Prostate gland (tissue), 2 donors: ENCODE measurements around the gene MREG. TPM values are rescaled to one million over a fixed set of nuclear protein-coding genes. Genes with fewer than 3 reads are reported as not detected.

Experiments
- DNase-seq: peaks from one replicate; pipeline ENCODE4 v3.0.0-alpha.2; 2019; ENCODE audit warnings: low spot score
- H3K27ac ChIP-seq, 2 donors: fragments of 200-600 bp; sonication (generic); 2 replicates each; pipeline ENCODE4 v1.5.1; 2017 to 2019
- H3K27me3 ChIP-seq: fragments of 200-600 bp; sonication (generic); replicated peaks from 2 replicates; pipeline ENCODE4 v1.5.1; 2019; ENCODE audit not compliant: insufficient read depth
- H3K36me3 ChIP-seq, 2 donors: fragments of 200-600 bp; sonication (generic); 1 replicate in 1 of 2; 2 replicates in 1 of 2; pipeline versions ENCODE4 v1.5.1 to v1.8.1; 2017 to 2019
- H3K4me1 ChIP-seq: fragments of 200-600 bp; sonication (generic); replicated peaks from 2 replicates; pipeline ENCODE4 v1.5.1; 2019
- H3K4me3 ChIP-seq, 2 donors: fragments of 200-600 bp; sonication (generic); 2 replicates each; pipeline ENCODE4 v1.5.1; 2017 to 2019
- H3K9me3 ChIP-seq: fragments of 200-600 bp; sonication (generic); 2 replicates; pipeline ENCODE4 v1.5.1; 2017
- CTCF ChIP-seq, 4 experiments: fragments of 200-600 bp in 2 of 4; fragments of 450-650 bp in 2 of 4; sonication (generic) in 2 of 4; IDR thresholded peaks; 1 replicate in 3 of 4; 2 replicates in 1 of 4; pipeline ENCODE4 v1.5.1; 2016 to 2019; ENCODE audit warnings: antibody characterized with exemption in 4 of 4, mild to moderate bottlenecking in 2 of 4, moderate library complexity in 2 of 4
- POLR2A ChIP-seq: fragments of 450-650 bp; IDR thresholded peaks from one replicate; pipeline ENCODE4 v1.6.1; 2016; ENCODE audit warnings: antibody characterized with exemption, mild to moderate bottlenecking
- POLR2AphosphoS5 ChIP-seq: sonication (generic); formaldehyde crosslinking; IDR thresholded peaks from one replicate; pipeline ENCODE4 v1.6.1; 2017; ENCODE audit warnings: antibody characterized with exemption
- WGBS: methylation state at CpG from one replicate; pipeline ENCODE4 v1.1.5; 2018; 5-methylcytosine and 5-hydroxymethylcytosine counted together
- intact Hi-C: fragments of 100-400 bp; cut with DNase I; formaldehyde crosslinking; loops from one replicate; pipeline ENCODE4 v1.14.2; 2022
- total RNA-seq, 2 donors: library from RNA; depleted of rRNA; stranded (reverse); fragments of >200 nt; gene quantifications; one replicate each; pipeline ENCODE4 v1.1.0, GENCODE V29; 2016

Gene MREG
- total RNA-seq, 2 donors from 2014 or later: 9.0 to 9.5 TPM

- no peaks in the 10 kb centered on the region for H3K27me3 ChIP-seq
- intact Hi-C loops: loop anchor here (10.0 kb wide), 3 partner anchors 87 to 597 kb away; partner anchors contain the start of gene ATIC
- no peaks in the 10 kb centered on the region for H3K4me1 ChIP-seq
- no peaks in the 10 kb centered on the region for H3K9me3 ChIP-seq
- TF ChIP-seq CTCF (IDR thresholded peaks at IDR 0.05) (no peak), POLR2AphosphoS5 (no peak), POLR2A (no peak)
- no peak for DNase-seq
- H3K4me3 ChIP-seq: no peak overlapping the region
- 90% methylated on average over 8 of the region's 8 CpGs for WGBS
- no peaks in the 10 kb centered on the region for H3K36me3 ChIP-seq
- H3K27ac ChIP-seq: no peak overlapping the region
These were observed 101.9 kb downstream of the MREG start for GRCh38 chr2:215911301-215912085.

- H3K27me3 ChIP-seq: no peaks in the 10 kb centered on the region
- H3K9me3 ChIP-seq: no peaks in the 10 kb centered on the region
- H3K36me3 ChIP-seq: no peaks in the 10 kb centered on the region
- intact Hi-C loops: loop anchor here (10.0 kb wide), 3 partner anchors 85 to 595 kb away; partner anchors contain the start of gene ATIC
- no peak for TF ChIP-seq POLR2AphosphoS5
- TF ChIP-seq POLR2A: no peak
- no peak for TF ChIP-seq CTCF (IDR thresholded peaks at IDR 0.05)
- H3K27ac ChIP-seq: no peak overlapping the region
- no peak for DNase-seq
- no peaks in the 10 kb centered on the region for H3K4me1 ChIP-seq
- H3K4me3 ChIP-seq: no peak overlapping the region
These were observed 103.2 kb downstream of the MREG start for GRCh38 chr2:215910180-215910579.

GRCh38 chr2:215907147-215907546 is 106.2 kb downstream of the MREG start:
- Histone ChIP-seq H3K4me1 (no peaks in the 10 kb centered on the region), H3K27ac (no peak overlapping the region), H3K9me3 (no peaks in the 10 kb centered on the region), H3K27me3 (no peaks in the 10 kb centered on the region), H3K4me3 (no peak overlapping the region), H3K36me3 (no peaks in the 10 kb centered on the region)
- no peak for TF ChIP-seq POLR2A
- TF ChIP-seq CTCF (IDR thresholded peaks at IDR 0.05): no peak
- no peak for TF ChIP-seq POLR2AphosphoS5
- intact Hi-C loops: no loop called here
- DNase-seq: no peak
- WGBS: 93% methylated on average over 9 of the region's 9 CpGs

GRCh38 chr2:215906458-215906857 is 106.9 kb downstream of the MREG start:
- TF ChIP-seq POLR2AphosphoS5: no peak
- TF ChIP-seq POLR2A: no peak
- TF ChIP-seq CTCF (IDR thresholded peaks at IDR 0.05): no peak
- DNase-seq: no peak
- H3K4me3 ChIP-seq: no peak overlapping the region
- no peaks in the 10 kb centered on the region for H3K36me3 ChIP-seq
- H3K27ac ChIP-seq: no peak overlapping the region
- H3K27me3 ChIP-seq: no peaks in the 10 kb centered on the region
- no peaks in the 10 kb centered on the region for H3K4me1 ChIP-seq
- H3K9me3 ChIP-seq: no peaks in the 10 kb centered on the region
- intact Hi-C loops: no loop called here

- no peak overlapping the region for H3K27ac ChIP-seq
- H3K9me3 ChIP-seq: no peaks in the 10 kb centered on the region
- no peaks in the 10 kb centered on the region for H3K4me1 ChIP-seq
- H3K36me3 ChIP-seq: no peaks in the 10 kb centered on the region
- intact Hi-C loops: no loop called here
- TF ChIP-seq CTCF (IDR thresholded peaks at IDR 0.05) (no peak), POLR2AphosphoS5 (no peak), POLR2A (no peak)
- no peak for DNase-seq
- H3K4me3 ChIP-seq: no peak overlapping the region
- H3K27me3 ChIP-seq: no peaks in the 10 kb centered on the region
- WGBS: 76% methylated on average over 5 of the region's 5 CpGs
These were observed 107.7 kb downstream of the MREG start for GRCh38 chr2:215905691-215906090.
